HG03469 (cell line): ENCODE measurements around the gene AUTS2.

Source experiments
- ATAC-seq: cut with Tn5 transposase; IDR thresholded peaks from one replicate; pipeline ENCODE4 v1.9.1; 2021; ENCODE audit warnings: mild to moderate bottlenecking, moderate library complexity, moderate number of reproducible peaks; ENCODE audit not compliant: unreplicated experiment

The AUTS2 gene

DNA sequence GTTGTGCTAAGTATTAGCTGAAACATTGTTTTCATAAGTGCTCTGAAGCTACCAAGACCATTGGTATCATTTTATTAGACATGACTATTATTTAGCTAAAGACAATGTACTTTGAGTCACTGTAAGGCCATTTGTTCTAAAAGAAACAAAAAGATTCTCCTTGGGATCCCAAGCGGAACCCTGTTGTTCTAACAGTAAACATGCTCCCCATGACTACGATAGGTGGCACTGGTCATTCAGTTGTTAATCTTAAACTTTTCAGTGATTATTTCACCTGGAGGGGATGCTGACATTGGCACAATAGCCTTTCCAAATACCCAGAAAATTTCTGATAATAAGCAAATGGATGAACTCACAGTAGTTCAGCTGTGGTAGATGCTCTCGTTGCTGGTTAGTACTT is 715.0 kb downstream of the AUTS2 start:
- ATAC-seq: no peak

- ATAC-seq: no peak
These were observed 715.4 kb downstream of the AUTS2 start for GRCh38 chr7:70313687-70314086.

DNA sequence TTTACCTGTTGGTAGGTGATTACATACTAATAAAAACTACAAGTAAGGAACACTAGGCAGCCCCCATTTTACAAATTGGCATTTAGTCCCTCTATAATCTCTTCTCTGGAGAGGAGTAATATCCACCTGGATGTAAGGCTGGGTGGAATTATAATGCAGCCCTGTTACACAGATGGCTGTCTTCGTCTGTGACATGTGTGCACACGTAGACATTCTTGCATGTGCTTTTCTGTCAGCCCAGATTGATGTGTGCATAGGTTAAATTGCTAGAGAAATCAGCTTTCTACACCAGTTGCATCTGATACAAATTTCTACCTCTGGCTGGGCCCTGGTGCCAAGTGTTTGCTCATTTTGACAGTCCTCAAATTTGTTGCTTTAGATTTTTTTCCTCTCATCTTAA is 715.9 kb downstream of the AUTS2 start:
- ATAC-seq: no peak

GRCh38 chr7:70316745-70317144 is 718.5 kb downstream of the AUTS2 start:
- no peak for ATAC-seq

GRCh38 chr7:70317356-70317755 is 719.1 kb downstream of the AUTS2 start:
- no peak for ATAC-seq

- no peak for ATAC-seq
These were observed 720.2 kb downstream of the AUTS2 start for GRCh38 chr7:70318511-70318910.

GRCh38 chr7:70319057-70319456 is 720.8 kb downstream of the AUTS2 start:
- no peak for ATAC-seq

DNA sequence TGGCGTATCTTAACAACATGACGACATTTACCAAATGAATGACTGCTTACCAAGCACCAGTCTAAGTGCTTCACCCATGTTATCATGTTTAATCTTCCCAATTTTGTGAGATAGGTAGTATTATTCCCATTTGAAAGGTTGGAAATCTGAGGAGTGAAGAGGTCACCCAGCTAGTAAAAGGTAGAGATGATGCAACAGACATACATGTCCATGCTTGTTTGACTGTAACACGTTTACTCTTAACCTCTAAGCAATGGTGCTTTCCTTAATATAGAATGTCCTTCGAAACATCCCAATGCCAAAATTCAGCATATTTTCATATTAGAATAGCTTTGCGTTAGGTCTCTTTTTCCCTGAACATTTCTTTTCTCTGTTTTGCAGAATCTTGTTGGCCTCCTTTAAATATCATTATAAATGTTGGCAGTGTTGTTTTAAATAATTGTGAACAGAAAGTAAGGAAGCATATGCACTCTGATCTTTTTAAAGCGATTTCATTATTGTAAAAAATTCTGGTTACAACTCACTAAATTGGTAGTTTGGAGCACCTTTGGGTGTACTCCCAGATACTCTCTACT is 722.8 kb downstream of the AUTS2 start:
- no peak for ATAC-seq

DNA sequence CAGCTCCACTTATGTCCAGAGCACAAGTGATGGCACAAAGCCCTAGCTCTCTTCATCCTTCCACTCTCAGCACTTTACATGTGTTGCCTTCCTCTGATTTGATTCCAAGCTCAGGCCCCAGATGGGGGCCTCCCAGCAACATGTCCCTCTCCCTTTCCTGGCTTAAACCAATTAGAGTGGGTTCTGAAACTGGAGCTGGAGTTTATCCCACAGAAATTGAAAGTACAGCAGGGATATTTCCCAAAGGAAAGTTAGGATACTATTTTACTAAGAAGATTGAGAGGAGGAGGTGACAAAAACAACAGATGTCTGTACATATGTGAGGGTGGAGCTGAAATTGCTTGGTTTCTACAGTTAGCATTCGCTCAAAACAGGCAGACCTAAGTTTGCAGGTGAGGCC is 724.6 kb downstream of the AUTS2 start:
- no peak for ATAC-seq

- ATAC-seq: no peak
These were observed 727.3 kb downstream of the AUTS2 start for GRCh38 chr7:70325509-70326101.

GRCh38 chr7:70334295-70334694 is 736.0 kb downstream of the AUTS2 start:
- ATAC-seq: no peak

GRCh38 chr7:70334871-70335270 is 736.6 kb downstream of the AUTS2 start:
- ATAC-seq: no peak

DNA sequence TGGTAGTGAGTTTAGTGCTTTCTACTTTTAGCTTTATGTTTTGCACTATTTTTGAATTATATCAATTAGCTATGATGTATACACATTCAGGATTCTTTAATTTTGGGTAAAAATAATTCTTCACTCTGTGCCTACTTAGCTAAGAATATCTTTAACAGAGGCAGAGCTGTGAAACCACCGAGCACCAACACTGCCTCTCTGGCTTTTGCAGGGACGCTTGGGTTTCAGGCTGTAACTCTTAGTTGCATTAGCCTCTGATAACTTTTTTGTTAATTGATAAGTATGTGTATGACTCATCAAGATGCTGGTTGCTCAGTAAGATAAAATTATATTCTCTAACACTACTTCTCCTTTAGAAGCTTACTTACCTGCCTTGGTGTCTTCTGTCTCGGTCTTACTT is 738.3 kb downstream of the AUTS2 start:
- no peak for ATAC-seq

GRCh38 chr7:70338015-70338414 is 739.7 kb downstream of the AUTS2 start:
- no peak for ATAC-seq

DNA sequence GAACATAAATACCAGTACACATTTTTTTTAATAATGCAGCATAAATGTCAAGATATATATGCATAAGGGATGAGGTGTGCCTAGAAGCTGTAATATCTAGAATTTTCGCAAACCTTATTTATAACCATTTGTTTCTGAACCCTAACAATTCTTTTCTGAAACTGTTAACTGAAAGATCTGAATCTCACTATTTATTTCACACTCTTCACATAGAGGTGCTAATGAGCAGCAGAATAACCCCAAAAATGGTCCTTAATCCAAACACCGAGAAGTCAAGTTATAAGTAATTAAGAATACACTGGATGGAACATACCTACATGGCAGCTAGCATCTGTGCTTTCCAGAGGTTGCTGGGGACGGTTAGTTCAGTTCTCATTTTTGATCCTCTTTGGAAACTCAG is 742.0 kb downstream of the AUTS2 start:
- ATAC-seq: no peak

DNA sequence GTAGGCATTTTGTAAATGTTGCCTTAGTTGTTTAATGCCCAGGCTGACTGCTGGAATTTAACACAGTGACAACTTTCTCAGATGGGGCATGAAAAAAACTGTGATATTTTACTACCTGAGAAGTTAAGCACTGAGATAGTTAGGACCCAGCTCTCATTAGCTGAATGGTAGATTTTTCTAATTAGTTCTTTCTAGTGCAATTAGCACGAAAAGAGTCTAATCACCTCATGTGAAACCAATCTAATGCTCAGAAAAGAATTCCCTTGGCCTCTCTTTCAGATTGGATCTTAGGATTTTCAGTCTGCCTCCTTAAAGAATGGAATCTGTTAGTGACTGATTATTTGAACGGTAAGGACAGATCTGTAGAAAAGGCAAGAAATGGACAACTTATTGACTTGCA is 743.2 kb downstream of the AUTS2 start:
- ATAC-seq: no peak

DNA sequence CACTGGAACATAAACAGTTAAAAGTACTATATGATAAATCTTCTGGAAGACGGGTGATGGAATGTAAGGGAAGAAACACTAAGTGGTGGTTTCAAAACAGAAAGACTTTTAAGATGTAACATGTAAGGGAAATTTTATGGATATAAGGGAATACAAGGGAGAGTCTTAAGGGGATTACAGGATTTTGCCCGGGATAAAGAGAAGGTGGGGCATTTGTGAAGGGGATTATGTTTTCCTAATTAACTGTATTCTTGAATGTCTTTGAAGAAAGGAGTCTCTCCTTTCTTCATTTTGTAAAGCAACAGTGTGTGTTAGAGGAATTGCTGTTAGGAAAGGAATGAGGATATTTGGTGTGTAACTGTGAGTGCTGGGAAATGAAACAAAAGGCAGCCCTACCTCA is 745.2 kb downstream of the AUTS2 start:
- no peak for ATAC-seq

DNA sequence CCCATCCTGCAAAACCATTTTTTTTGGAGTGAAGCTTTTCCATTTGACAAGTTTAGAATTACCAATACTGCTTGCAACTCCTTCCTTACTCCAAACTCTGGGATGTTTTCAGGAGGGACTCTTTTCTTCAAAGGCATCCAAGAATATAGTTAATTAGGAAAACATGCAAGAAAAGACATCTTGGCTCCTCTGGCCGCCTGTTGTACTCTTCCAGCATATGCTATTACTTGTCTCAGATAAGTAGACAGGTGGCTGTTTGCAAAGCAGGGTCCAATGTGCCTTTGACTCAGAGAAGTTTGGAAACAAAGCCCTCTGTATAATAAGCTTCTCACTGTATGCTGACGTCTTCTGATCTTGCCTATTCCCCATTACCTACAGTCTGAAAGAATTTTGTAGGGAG is 746.5 kb downstream of the AUTS2 start:
- no peak for ATAC-seq

GRCh38 chr7:70346844-70347462 is 748.7 kb downstream of the AUTS2 start:
- ATAC-seq: no peak

GRCh38 chr7:70347463-70348254 is 749.4 kb downstream of the AUTS2 start:
- peak; percentile 99 for ATAC-seq

- ATAC-seq: no peak
These were observed 750.8 kb downstream of the AUTS2 start for GRCh38 chr7:70349031-70349430.

GRCh38 chr7:70349819-70350218 is 751.5 kb downstream of the AUTS2 start:
- ATAC-seq: no peak
